Activated naive CD8-positive, alpha-beta T cell treated with anti-CD3 and anti-CD28 coated beads, Interleukin-2, amount 10 ng/mL, durations not matched to agents 7 days and 5 days (primary cell): ENCODE results near the gene PKN2. TPM values are rescaled to one million over a fixed set of nuclear protein-coding genes. Genes with fewer than 3 reads are reported as not detected.
A peak's percentile ranks its signal among the peaks of the same experiment; 100 is the strongest.

Experiments used
- ATAC-seq: fragments of 150-1000 bp; cut with Tn5 transposase; one replicate; pipeline ENCODE4 v1.10.0; 2021; ENCODE audit warnings: low read depth, moderate library complexity
- POLR2A ChIA-PET: fragments of 350-600 bp; sonication (Branson Sonifier 250); formaldehyde crosslinking; loops from one replicate; lab custom pipeline; 2021; ENCODE audit warnings: antibody characterized with exemption; lab: Charles Lee
- DNase-seq: peaks from one replicate; pipeline ENCODE4 v3.0.0; 2021
- H3K27ac Mint-ChIP-seq: one replicate; pipeline ENCODE4 v1.8.0; 2022; ENCODE audit warnings: mild to moderate bottlenecking, mixed read lengths
- H3K27me3 Mint-ChIP-seq: one replicate; pipeline ENCODE4 v1.8.0; 2022; ENCODE audit warnings: mild to moderate bottlenecking, moderate library complexity, mixed read lengths
- H3K36me3 Mint-ChIP-seq: one replicate; pipeline ENCODE4 v1.8.0; 2021; ENCODE audit warnings: mild to moderate bottlenecking, mixed read lengths
- H3K4me1 Mint-ChIP-seq: one replicate; pipeline ENCODE4 v1.8.0; 2021; ENCODE audit warnings: mixed read lengths
- H3K4me3 Mint-ChIP-seq: one replicate; pipeline ENCODE4 v1.8.0; 2022; ENCODE audit warnings: mild to moderate bottlenecking, moderate library complexity, mixed read lengths
- H3K9me3 Mint-ChIP-seq: one replicate; pipeline ENCODE4 v1.8.0; 2021; ENCODE audit warnings: mixed read lengths
- total RNA-seq, 2 experiments: library from RNA; stranded (reverse); gene quantifications; one replicate each; pipeline ENCODE4 v1.2.3, GENCODE V29; 2021

The PKN2 gene
- total RNA-seq = 10 to 100 TPM; 32.4 to 36.7 TPM

- DNase-seq (peak; percentile 98), ATAC-seq (peak; percentile 94)
- H3K4me3 Mint-ChIP-seq = peak within 1 kb of the TSS; percentile 98
- H3K36me3 Mint-ChIP-seq = peaks cover 4% of the 10 kb centered on the region
- no peaks in the 10 kb centered on the region for H3K9me3 Mint-ChIP-seq
- no peaks in the 10 kb centered on the region for H3K27me3 Mint-ChIP-seq
- POLR2A ChIA-PET = interaction anchor here (0.7 to 3.3 kb wide), 14 partner anchors 10 to 1770 kb away, joined by 3 to 60 read pairs (median 5); partner anchors contain the start of genes GTF2B, HS2ST1 and SELENOF
- H3K4me1 Mint-ChIP-seq = peaks cover 15% of the 10 kb centered on the region
- peak within 1 kb of the TSS; percentile 95 for H3K27ac Mint-ChIP-seq
These were observed at the start of gene PKN2 for GRCh38 chr1:88683541-88684481. PKN2 (plus strand) TSS chr1:88684273; CDS start chr1:88684581, 308 bp downstream.

- H3K27me3 Mint-ChIP-seq = peaks cover 21% of the 10 kb centered on the region
- H3K4me1 Mint-ChIP-seq = no peaks in the 10 kb centered on the region
- DNase-seq (no peak), ATAC-seq (no peak)
- peaks cover 2% of the 10 kb centered on the region for H3K36me3 Mint-ChIP-seq
- H3K9me3 Mint-ChIP-seq = peaks cover 23% of the 10 kb centered on the region
- H3K27ac Mint-ChIP-seq = no peak overlapping the region
- no peak overlapping the region for H3K4me3 Mint-ChIP-seq
- POLR2A ChIA-PET = no interaction called here
These were observed 49.5 kb upstream of the PKN2 start for GRCh38 chr1:88634538-88634937.

- ATAC-seq = no peak
- POLR2A ChIA-PET = no interaction called here
These were observed 44.0 kb upstream of the PKN2 start for GRCh38 chr1:88640060-88640459.

GRCh38 chr1:88645886-88646285 lies 38.2 kb upstream of the PKN2 start:
- Mint-ChIP-seq H3K4me3 (no peak overlapping the region), H3K36me3 (no peaks in the 10 kb centered on the region), H3K27ac (no peak overlapping the region), H3K9me3 (no peaks in the 10 kb centered on the region), H3K27me3 (peaks cover 23% of the 10 kb centered on the region), H3K4me1 (no peaks in the 10 kb centered on the region)
- ATAC-seq = no peak
- DNase-seq = no peak
- POLR2A ChIA-PET = no interaction called here

More at GRCh38 chr1:88640060-88640459, 44.0 kb upstream of the PKN2 start:
- Mint-ChIP-seq H3K36me3 (no peaks in the 10 kb centered on the region), H3K27me3 (peaks cover 17% of the 10 kb centered on the region), H3K4me3 (no peak overlapping the region), H3K27ac (no peak overlapping the region), H3K9me3 (peaks cover 15% of the 10 kb centered on the region), H3K4me1 (no peaks in the 10 kb centered on the region)
- no peak for DNase-seq

- POLR2A ChIA-PET = no interaction called here
- no peak for ATAC-seq
- H3K4me1 Mint-ChIP-seq = no peaks in the 10 kb centered on the region
These were observed 37.4 kb upstream of the PKN2 start for GRCh38 chr1:88646476-88647248.

GRCh38 chr1:88647249-88647645 lies 36.8 kb upstream of the PKN2 start:
- Mint-ChIP-seq H3K9me3 (no peaks in the 10 kb centered on the region), H3K27ac (no peak overlapping the region), H3K27me3 (peaks cover 20% of the 10 kb centered on the region), H3K36me3 (no peaks in the 10 kb centered on the region), H3K4me1 (no peaks in the 10 kb centered on the region), H3K4me3 (no peak overlapping the region)
- DNase-seq (no peak), ATAC-seq (no peak)
- POLR2A ChIA-PET = no interaction called here

More at GRCh38 chr1:88646476-88647248, 37.4 kb upstream of the PKN2 start:
- Mint-ChIP-seq H3K4me3 (no peak overlapping the region), H3K9me3 (no peaks in the 10 kb centered on the region), H3K27ac (no peak overlapping the region), H3K36me3 (no peaks in the 10 kb centered on the region), H3K27me3 (peaks cover 20% of the 10 kb centered on the region)
- no peak for DNase-seq

GRCh38 chr1:88647749-88648415 lies 36.2 kb upstream of the PKN2 start:
- Mint-ChIP-seq H3K27ac (no peak overlapping the region), H3K4me3 (no peak overlapping the region), H3K36me3 (no peaks in the 10 kb centered on the region), H3K27me3 (peaks cover 20% of the 10 kb centered on the region), H3K4me1 (no peaks in the 10 kb centered on the region), H3K9me3 (no peaks in the 10 kb centered on the region)
- POLR2A ChIA-PET = no interaction called here
- ATAC-seq (no peak), DNase-seq (no peak)

- ATAC-seq = no peak
- Mint-ChIP-seq H3K4me3 (no peak overlapping the region), H3K4me1 (no peaks in the 10 kb centered on the region), H3K27me3 (peaks cover 15% of the 10 kb centered on the region), H3K27ac (no peak overlapping the region), H3K36me3 (no peaks in the 10 kb centered on the region), H3K9me3 (no peaks in the 10 kb centered on the region)
- POLR2A ChIA-PET = no interaction called here
- no peak for DNase-seq
These were observed 35.4 kb upstream of the PKN2 start for GRCh38 chr1:88648706-88649105.

- Mint-ChIP-seq H3K27me3 (peaks cover 7% of the 10 kb centered on the region), H3K9me3 (no peaks in the 10 kb centered on the region), H3K27ac (no peak overlapping the region), H3K4me1 (no peaks in the 10 kb centered on the region), H3K36me3 (no peaks in the 10 kb centered on the region), H3K4me3 (no peak overlapping the region)
- ATAC-seq (no peak), DNase-seq (no peak)
- POLR2A ChIA-PET = no interaction called here
These were observed 34.1 kb upstream of the PKN2 start for GRCh38 chr1:88649932-88650331.

- POLR2A ChIA-PET = no interaction called here
- no peak overlapping the region for H3K4me3 Mint-ChIP-seq
- H3K9me3 Mint-ChIP-seq = no peaks in the 10 kb centered on the region
These were observed 33.2 kb upstream of the PKN2 start for GRCh38 chr1:88650676-88651418.

GRCh38 chr1:88655140-88655539 lies 28.9 kb upstream of the PKN2 start:
- H3K27ac Mint-ChIP-seq = no peak overlapping the region
- ATAC-seq = no peak
- no peaks in the 10 kb centered on the region for H3K9me3 Mint-ChIP-seq
- no peak overlapping the region for H3K4me3 Mint-ChIP-seq
- POLR2A ChIA-PET = interaction anchor here (0.7 kb wide), 1 partner anchor 29 kb away, joined by 3 read pairs; the partner anchor contains the start of gene PKN2
- H3K36me3 Mint-ChIP-seq = no peaks in the 10 kb centered on the region
- H3K4me1 Mint-ChIP-seq = peaks cover 10% of the 10 kb centered on the region
- H3K27me3 Mint-ChIP-seq = no peaks in the 10 kb centered on the region
- no peak for DNase-seq

More at GRCh38 chr1:88650676-88651418, 33.2 kb upstream of the PKN2 start:
- Mint-ChIP-seq H3K4me1 (peaks cover 2% of the 10 kb centered on the region), H3K36me3 (no peaks in the 10 kb centered on the region), H3K27me3 (peaks cover 3% of the 10 kb centered on the region), H3K27ac (no peak overlapping the region)
- no peak for DNase-seq
- ATAC-seq = no peak

- POLR2A ChIA-PET = interaction anchor here (0.7 kb wide), 1 partner anchor 28 kb away, joined by 3 read pairs; the partner anchor contains the start of gene PKN2
- no peak overlapping the region for H3K4me3 Mint-ChIP-seq
These were observed 28.3 kb upstream of the PKN2 start for GRCh38 chr1:88655685-88656299.

More at GRCh38 chr1:88655685-88656299, 28.3 kb upstream of the PKN2 start:
- DNase-seq (no peak), ATAC-seq (no peak)
- no peaks in the 10 kb centered on the region for H3K27me3 Mint-ChIP-seq
- H3K36me3 Mint-ChIP-seq = no peaks in the 10 kb centered on the region
- H3K27ac Mint-ChIP-seq = no peak overlapping the region
- peaks cover 13% of the 10 kb centered on the region for H3K4me1 Mint-ChIP-seq
- no peaks in the 10 kb centered on the region for H3K9me3 Mint-ChIP-seq
